Sigmoid colon (tissue), 4 donors: Measurements from ENCODE around the gene AATF.

Source experiments
- EP300 ChIP-seq, 4 donors: sonication (generic); formaldehyde crosslinking; IDR thresholded peaks; one replicate each; pipeline ENCODE4 v1.6.1; 2017; ENCODE audit warnings: antibody characterized with exemption in 4 of 4
- POLR2A ChIP-seq, 2 donors: fragments of 450-650 bp; IDR thresholded peaks; one replicate each; pipeline ENCODE4 v1.6.1; 2016; ENCODE audit warnings: antibody characterized with exemption in 2 of 2, mild to moderate bottlenecking in 2 of 2, moderate library complexity in 2 of 2
- POLR2AphosphoS5 ChIP-seq, 4 donors: sonication (generic); formaldehyde crosslinking; IDR thresholded peaks; one replicate each; pipeline ENCODE4 v1.6.1; 2017; ENCODE audit warnings: antibody characterized with exemption in 4 of 4
- TF ChIP-seq, protein P1 (sequence below), 4 experiments: fragments of 450-650 bp in 3 of 4; fragments of 200-600 bp in 1 of 4; IDR thresholded peaks; one replicate each; pipeline ENCODE4 v1.5.1; 2016 to 2019; ENCODE audit warnings: antibody characterized with exemption in 4 of 4, mild to moderate bottlenecking in 3 of 4, moderate library complexity in 2 of 4

DNA sequence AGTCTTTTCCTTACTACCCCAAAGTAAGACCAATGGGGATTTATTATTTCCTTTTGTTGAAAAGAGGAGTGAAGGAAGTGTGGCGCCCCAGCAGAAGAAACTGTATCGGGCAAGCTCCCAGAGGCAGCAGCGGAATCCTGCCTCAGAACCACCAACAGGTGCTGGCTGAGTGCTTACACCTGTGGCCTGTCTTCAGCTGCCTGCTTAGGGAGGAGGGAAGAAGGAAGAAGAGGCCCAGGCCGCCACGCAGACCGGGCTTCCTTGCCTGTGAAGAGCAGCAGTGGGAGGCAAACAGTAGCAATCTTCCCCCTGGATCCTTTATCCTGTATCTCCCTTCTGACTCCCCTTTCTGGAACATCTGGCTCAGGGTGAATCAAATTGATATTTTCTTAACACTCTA, 134.7 kb downstream of the AATF start:
- TF ChIP-seq, protein P1, sequence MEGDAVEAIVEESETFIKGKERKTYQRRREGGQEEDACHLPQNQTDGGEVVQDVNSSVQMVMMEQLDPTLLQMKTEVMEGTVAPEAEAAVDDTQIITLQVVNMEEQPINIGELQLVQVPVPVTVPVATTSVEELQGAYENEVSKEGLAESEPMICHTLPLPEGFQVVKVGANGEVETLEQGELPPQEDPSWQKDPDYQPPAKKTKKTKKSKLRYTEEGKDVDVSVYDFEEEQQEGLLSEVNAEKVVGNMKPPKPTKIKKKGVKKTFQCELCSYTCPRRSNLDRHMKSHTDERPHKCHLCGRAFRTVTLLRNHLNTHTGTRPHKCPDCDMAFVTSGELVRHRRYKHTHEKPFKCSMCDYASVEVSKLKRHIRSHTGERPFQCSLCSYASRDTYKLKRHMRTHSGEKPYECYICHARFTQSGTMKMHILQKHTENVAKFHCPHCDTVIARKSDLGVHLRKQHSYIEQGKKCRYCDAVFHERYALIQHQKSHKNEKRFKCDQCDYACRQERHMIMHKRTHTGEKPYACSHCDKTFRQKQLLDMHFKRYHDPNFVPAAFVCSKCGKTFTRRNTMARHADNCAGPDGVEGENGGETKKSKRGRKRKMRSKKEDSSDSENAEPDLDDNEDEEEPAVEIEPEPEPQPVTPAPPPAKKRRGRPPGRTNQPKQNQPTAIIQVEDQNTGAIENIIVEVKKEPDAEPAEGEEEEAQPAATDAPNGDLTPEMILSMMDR (IDR thresholded peaks at IDR 0.05) = no peak
- TF ChIP-seq POLR2A (IDR thresholded peaks at IDR 0.05) (no peak), EP300 (IDR thresholded peaks at IDR 0.05) (no peak), POLR2AphosphoS5 (IDR thresholded peaks at IDR 0.05) (no peak)
